Activated naive CD4-positive, alpha-beta T cell treated with anti-CD3 and anti-CD28 coated beads, Interleukin-2, amount 50 U/mL, for 16 hours (primary cell): ENCODE measurements around the gene ARHGEF11.

Experiments
- DNase-seq: peaks from one replicate; pipeline ENCODE4 v3.0.0-alpha.2; 2020

ARHGEF11 gene

GRCh38 chr1:156998301-156998700 is 47.2 kb downstream of the ARHGEF11 start:
- DNase-seq = no peak

GRCh38 chr1:156995412-156995811 is 50.1 kb downstream of the ARHGEF11 start:
- DNase-seq = no peak

- no peak for DNase-seq
Measured at GRCh38 chr1:156994277-156994676, 51.3 kb downstream of the ARHGEF11 start.

GRCh38 chr1:156993426-156994147 is 52.0 kb downstream of the ARHGEF11 start:
- no peak for DNase-seq

- DNase-seq = no peak
Measured at GRCh38 chr1:156992215-156992614, 53.3 kb downstream of the ARHGEF11 start.

- no peak for DNase-seq
Measured at GRCh38 chr1:156987715-156988114, 57.8 kb downstream of the ARHGEF11 start.

GRCh38 chr1:156980551-156980950 is 65.0 kb downstream of the ARHGEF11 start:
- DNase-seq = no peak

GRCh38 chr1:156975084-156975483 is 70.5 kb downstream of the ARHGEF11 start:
- DNase-seq = no peak

GRCh38 chr1:156973417-156973816 is 72.1 kb downstream of the ARHGEF11 start:
- DNase-seq = no peak

GRCh38 chr1:156970017-156970416 is 75.5 kb downstream of the ARHGEF11 start:
- no peak for DNase-seq

- DNase-seq = no peak
Measured at GRCh38 chr1:156969496-156969895, 76.0 kb downstream of the ARHGEF11 start.

GRCh38 chr1:156964441-156964840 is 81.1 kb downstream of the ARHGEF11 start:
- no peak for DNase-seq

- peak; percentile 31 for DNase-seq
Measured at GRCh38 chr1:156963621-156964020, 81.9 kb downstream of the ARHGEF11 start.

GRCh38 chr1:156961709-156962108 is 83.8 kb downstream of the ARHGEF11 start:
- DNase-seq = no peak

- DNase-seq = no peak
Measured at GRCh38 chr1:156959925-156960324, 85.6 kb downstream of the ARHGEF11 start.

- DNase-seq = no peak
Measured at GRCh38 chr1:156959414-156959813, 86.1 kb downstream of the ARHGEF11 start.

GRCh38 chr1:156958247-156958714 is 87.3 kb downstream of the ARHGEF11 start:
- no peak for DNase-seq

GRCh38 chr1:156957634-156958033 is 87.9 kb downstream of the ARHGEF11 start:
- no peak for DNase-seq

GRCh38 chr1:156956333-156956732 is 89.2 kb downstream of the ARHGEF11 start:
- no peak for DNase-seq

GRCh38 chr1:156953571-156953970 is 92.0 kb downstream of the ARHGEF11 start:
- no peak for DNase-seq

GRCh38 chr1:156951371-156951770 is 94.2 kb downstream of the ARHGEF11 start:
- no peak for DNase-seq

- no peak for DNase-seq
Measured at GRCh38 chr1:156949127-156949526, 96.4 kb downstream of the ARHGEF11 start.

- DNase-seq = no peak
Measured at GRCh38 chr1:156948708-156949107, 96.8 kb downstream of the ARHGEF11 start.

GRCh38 chr1:156947818-156948525 is 97.6 kb downstream of the ARHGEF11 start:
- DNase-seq = no peak
